Measurements from ENCODE around the gene UBB. TPM values are rescaled to one million over a fixed set of nuclear protein-coding genes. Genes with fewer than 3 reads are reported as not detected.

Gene UBB
- polyA plus RNA-seq, 1 donor (not counting 4 experiments of a cell fraction or from before 2014, with no cell fraction given), result 533 TPM

DNA sequence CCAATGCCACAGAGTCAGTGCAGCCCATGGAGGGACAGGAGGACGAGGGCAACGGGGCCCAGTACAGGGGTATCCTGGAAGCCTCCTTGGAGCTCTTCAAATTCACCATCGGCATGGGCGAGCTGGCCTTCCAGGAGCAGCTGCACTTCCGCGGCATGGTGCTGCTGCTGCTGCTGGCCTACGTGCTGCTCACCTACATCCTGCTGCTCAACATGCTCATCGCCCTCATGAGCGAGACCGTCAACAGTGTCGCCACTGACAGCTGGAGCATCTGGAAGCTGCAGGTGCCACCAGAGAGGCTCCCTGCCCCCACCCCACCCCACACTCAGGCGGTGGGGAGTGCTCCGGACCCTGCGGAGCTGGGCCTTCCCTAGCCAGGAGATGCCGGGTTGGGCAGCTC, 51.1 kb downstream of the UBB start:
- H3K4me2 ChIP-seq (ENCODE audit: control insufficient read depth, extremely low read depth, insufficient read depth, low read depth, low read length), result no peak overlapping the region
- no peak overlapping the region for H3K27ac ChIP-seq (ENCODE audit: control insufficient read depth, insufficient read depth, low read length)
- H3K9me1 ChIP-seq (ENCODE audit: control insufficient read depth, extremely low read depth, insufficient read depth, low read length), result no peaks in the 10 kb centered on the region
- H3K79me2 ChIP-seq (ENCODE audit: control insufficient read depth, insufficient read depth, low read length), result no peaks in the 10 kb centered on the region
- FAIRE-seq, result no peak
- DNase-seq (ENCODE audit: low read depth, low spot score), result no peak
- H3K9ac ChIP-seq (ENCODE audit: control insufficient read depth, extremely low read depth, insufficient read depth, low read length), result no peak overlapping the region
- H2AFZ ChIP-seq (ENCODE audit: control insufficient read depth, low read length), result no peak overlapping the region
- H3K4me3 ChIP-seq (ENCODE audit: control insufficient read depth in 2 of 3, extremely low read depth in 1 of 3, insufficient read depth in 2 of 3, low read depth in 1 of 3, low read length in 3 of 3), result no peak overlapping the region
- H3K27me3 ChIP-seq (ENCODE audit: control insufficient read depth, extremely low read depth, insufficient read depth, low read length), result peaks cover 3% of the 10 kb centered on the region
- no peaks in the 10 kb centered on the region for H3K9me3 ChIP-seq (ENCODE audit: control insufficient read depth, low read depth, low read length)
- dilution Hi-C loops (cut with MboI; ENCODE audit: extremely low pct_ligation_motif_present, low sequenced_read_pairs), result no loop called here
- H4K20me1 ChIP-seq (ENCODE audit: control insufficient read depth, extremely low read depth, insufficient read depth, low read length), result peaks cover 4% of the 10 kb centered on the region
- TF ChIP-seq EZH2 (IDR thresholded peaks at IDR 0.05; ENCODE audit: low read length), result no peak
- TF ChIP-seq, protein P1, sequence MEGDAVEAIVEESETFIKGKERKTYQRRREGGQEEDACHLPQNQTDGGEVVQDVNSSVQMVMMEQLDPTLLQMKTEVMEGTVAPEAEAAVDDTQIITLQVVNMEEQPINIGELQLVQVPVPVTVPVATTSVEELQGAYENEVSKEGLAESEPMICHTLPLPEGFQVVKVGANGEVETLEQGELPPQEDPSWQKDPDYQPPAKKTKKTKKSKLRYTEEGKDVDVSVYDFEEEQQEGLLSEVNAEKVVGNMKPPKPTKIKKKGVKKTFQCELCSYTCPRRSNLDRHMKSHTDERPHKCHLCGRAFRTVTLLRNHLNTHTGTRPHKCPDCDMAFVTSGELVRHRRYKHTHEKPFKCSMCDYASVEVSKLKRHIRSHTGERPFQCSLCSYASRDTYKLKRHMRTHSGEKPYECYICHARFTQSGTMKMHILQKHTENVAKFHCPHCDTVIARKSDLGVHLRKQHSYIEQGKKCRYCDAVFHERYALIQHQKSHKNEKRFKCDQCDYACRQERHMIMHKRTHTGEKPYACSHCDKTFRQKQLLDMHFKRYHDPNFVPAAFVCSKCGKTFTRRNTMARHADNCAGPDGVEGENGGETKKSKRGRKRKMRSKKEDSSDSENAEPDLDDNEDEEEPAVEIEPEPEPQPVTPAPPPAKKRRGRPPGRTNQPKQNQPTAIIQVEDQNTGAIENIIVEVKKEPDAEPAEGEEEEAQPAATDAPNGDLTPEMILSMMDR (optimal IDR thresholded peaks at IDR 0.05 in 1 of 3, IDR thresholded peaks at IDR 0.05 in 1 of 3, conservative IDR thresholded peaks at IDR 0.05 in 1 of 3; ENCODE audit: extremely low read depth in 1 of 3, insufficient read depth in 2 of 3, low read length in 3 of 3), result no peak
- no peaks in the 10 kb centered on the region for H3K36me3 ChIP-seq (ENCODE audit: control insufficient read depth in 2 of 2, extremely low read depth in 1 of 2, insufficient read depth in 2 of 2, low read length in 2 of 2)
- peaks cover 4% of the 10 kb centered on the region for H3K4me1 ChIP-seq (ENCODE audit: control insufficient read depth, extremely low read depth, insufficient read depth, low read length)

Other genes starting within 250 kb of the UBB start
- gene NCOR1, start 165.6 kb upstream of the UBB start, polyA plus RNA-seq, result 58.2 to 80.9 TPM (median 59.8 TPM) in 3 replicates
- 17.0 to 30.4 TPM (median 21.5 TPM) in 3 replicates for gene PIGL, start 163.9 kb upstream of the UBB start, polyA plus RNA-seq
- gene CENPV, start 27.6 kb upstream of the UBB start, polyA plus RNA-seq, result 0.58 to 1.7 TPM (median 1.5 TPM) in 3 replicates
- 0.05 to 0.09 TPM (median 0.09 TPM) in 3 replicates for gene TRPV2, start 34.5 kb downstream of the UBB start, polyA plus RNA-seq
- not detected in 3 replicates for gene LRRC75A, start 111.1 kb downstream of the UBB start, polyA plus RNA-seq
- gene ZNF287, start 188.1 kb downstream of the UBB start, polyA plus RNA-seq, result 6.0 to 7.3 TPM (median 7.0 TPM) in 3 replicates

Measured in keratinocyte (primary cell).